Ectodermal cell (in vitro differentiated cells): Measurements from ENCODE around the gene SETD2.

Source experiments
- H3K27ac ChIP-seq: 2 replicates; pipeline ENCODE4 v1.7.0; 2013; ENCODE audit warnings: mild to moderate bottlenecking, low read depth, low read length; ENCODE audit not compliant: insufficient read depth, poor library complexity, severe bottlenecking
- H3K27me3 ChIP-seq: 2 replicates; pipeline ENCODE4 v1.7.0; 2013; ENCODE audit warnings: mild to moderate bottlenecking, low read length; ENCODE audit not compliant: insufficient read depth, control insufficient read depth, poor library complexity, severe bottlenecking
- H3K36me3 ChIP-seq: one replicate; pipeline ENCODE4 v1.7.0; 2013; ENCODE audit warnings: low read length; ENCODE audit not compliant: control insufficient read depth, insufficient read depth
- H3K4me1 ChIP-seq: one replicate; pipeline ENCODE4 v1.7.0; 2013; ENCODE audit warnings: low read length; ENCODE audit not compliant: control insufficient read depth, insufficient read depth
- H3K4me3 ChIP-seq: 2 replicates; pipeline ENCODE4 v1.7.0; 2013; ENCODE audit warnings: low read depth, low read length, control low read depth; ENCODE audit not compliant: insufficient read depth
- H3K9me3 ChIP-seq: 2 replicates; pipeline ENCODE4 v1.7.0; 2013; ENCODE audit warnings: mild to moderate bottlenecking, low read length, moderate library complexity; ENCODE audit not compliant: control insufficient read depth
- WGBS, 2 experiments: methylation state at CpG; one replicate each; pipeline ENCODE4 v1.1.7; 2013; ENCODE audit warnings: missing lambda C conversion rate in 2 of 2; 5-methylcytosine and 5-hydroxymethylcytosine counted together

Gene SETD2

GRCh38 chr3:47022641-47023071 lies 141.3 kb downstream of the SETD2 start:
- no peak overlapping the region for H3K4me3 ChIP-seq
- no peaks in the 10 kb centered on the region for H3K36me3 ChIP-seq
- WGBS, 2 experiments = 97 to 98% methylated on average over 1 of the region's 1 CpG
- peaks cover 3% of the 10 kb centered on the region for H3K4me1 ChIP-seq
- H3K27me3 ChIP-seq = no peaks in the 10 kb centered on the region
- no peaks in the 10 kb centered on the region for H3K9me3 ChIP-seq
- no peak overlapping the region for H3K27ac ChIP-seq

DNA sequence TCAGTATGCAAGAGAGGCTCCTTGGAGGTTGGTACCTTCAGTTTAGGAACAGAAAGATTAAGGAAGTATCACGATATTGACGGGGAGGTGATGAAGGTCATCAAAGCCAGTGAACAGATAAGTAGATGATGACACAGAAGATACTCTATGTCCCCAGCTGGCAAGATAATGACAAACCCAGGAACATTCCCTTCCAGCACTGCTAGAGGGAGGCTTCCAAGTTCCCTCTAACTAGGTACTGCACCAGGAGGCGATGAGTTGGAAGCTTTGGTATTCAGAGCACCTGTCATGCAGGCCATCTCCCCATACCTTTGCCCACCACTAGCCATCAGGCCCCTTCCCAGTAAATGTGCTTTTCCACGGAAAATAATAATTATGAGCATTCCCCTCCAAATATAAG lies 143.6 kb downstream of the SETD2 start:
- no peaks in the 10 kb centered on the region for H3K9me3 ChIP-seq
- peaks cover under 1% of the 10 kb centered on the region for H3K4me1 ChIP-seq
- 96 to 98% methylated on average over 3 to 4 of the region's 4 CpGs for WGBS, 2 experiments
- H3K4me3 ChIP-seq = no peak overlapping the region
- H3K27ac ChIP-seq = no peak overlapping the region
- H3K27me3 ChIP-seq = no peaks in the 10 kb centered on the region
- no peaks in the 10 kb centered on the region for H3K36me3 ChIP-seq

DNA sequence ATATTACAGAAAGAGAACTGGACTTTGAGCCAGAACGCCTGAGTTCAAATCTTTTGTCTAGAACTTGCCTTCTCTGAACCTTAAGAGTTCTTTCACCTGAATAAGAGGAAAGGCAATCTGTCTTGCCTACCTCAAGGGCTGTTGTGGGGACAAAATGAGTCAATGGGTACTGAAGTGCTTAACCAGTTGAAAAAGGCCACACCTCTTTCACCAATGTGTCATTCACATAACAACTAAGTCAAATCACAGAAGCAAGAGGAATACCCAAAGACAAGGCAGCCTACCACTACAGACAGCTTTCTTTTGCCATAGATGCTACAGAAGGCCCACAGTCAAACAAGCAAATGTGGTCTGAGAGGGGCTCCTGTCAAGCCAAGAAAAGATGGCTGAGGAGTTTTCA lies 144.7 kb downstream of the SETD2 start:
- Histone ChIP-seq H3K36me3 (no peaks in the 10 kb centered on the region), H3K4me3 (no peak overlapping the region), H3K27me3 (no peaks in the 10 kb centered on the region), H3K9me3 (no peaks in the 10 kb centered on the region), H3K4me1 (no peaks in the 10 kb centered on the region), H3K27ac (no peak overlapping the region)
- whole genome bisulfite sequencing, 2 experiments = 78 to 92% methylated on average over 1 of the region's 1 CpG

DNA sequence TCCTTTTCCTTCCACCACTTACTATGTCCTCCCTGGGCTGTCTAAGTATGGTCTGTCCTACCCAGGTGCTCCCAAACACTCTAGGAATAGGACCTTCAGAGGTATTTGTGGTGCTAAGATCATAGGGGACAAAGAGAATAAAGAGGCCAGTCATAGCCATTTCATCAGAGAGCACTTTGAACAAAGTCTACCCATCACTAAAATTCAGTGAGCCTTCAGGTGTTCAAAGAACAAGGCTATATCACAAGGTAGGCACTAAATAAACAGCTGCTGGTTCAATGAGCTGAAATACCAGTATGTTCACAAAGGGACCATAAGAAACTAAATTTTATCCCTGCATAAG lies 145.7 kb downstream of the SETD2 start:
- Histone ChIP-seq H3K9me3 (no peaks in the 10 kb centered on the region), H3K4me1 (no peaks in the 10 kb centered on the region), H3K4me3 (no peak overlapping the region), H3K27me3 (no peaks in the 10 kb centered on the region), H3K36me3 (no peaks in the 10 kb centered on the region), H3K27ac (no peak overlapping the region)

GRCh38 chr3:47017504-47018268 lies 146.2 kb downstream of the SETD2 start:
- no peak overlapping the region for H3K27ac ChIP-seq
- no peaks in the 10 kb centered on the region for H3K9me3 ChIP-seq
- H3K36me3 ChIP-seq = no peaks in the 10 kb centered on the region
- whole genome bisulfite sequencing, 2 experiments = 93 to 94% methylated on average over 6 of the region's 6 CpGs
- no peak overlapping the region for H3K4me3 ChIP-seq
- H3K27me3 ChIP-seq = no peaks in the 10 kb centered on the region
- H3K4me1 ChIP-seq = no peaks in the 10 kb centered on the region

DNA sequence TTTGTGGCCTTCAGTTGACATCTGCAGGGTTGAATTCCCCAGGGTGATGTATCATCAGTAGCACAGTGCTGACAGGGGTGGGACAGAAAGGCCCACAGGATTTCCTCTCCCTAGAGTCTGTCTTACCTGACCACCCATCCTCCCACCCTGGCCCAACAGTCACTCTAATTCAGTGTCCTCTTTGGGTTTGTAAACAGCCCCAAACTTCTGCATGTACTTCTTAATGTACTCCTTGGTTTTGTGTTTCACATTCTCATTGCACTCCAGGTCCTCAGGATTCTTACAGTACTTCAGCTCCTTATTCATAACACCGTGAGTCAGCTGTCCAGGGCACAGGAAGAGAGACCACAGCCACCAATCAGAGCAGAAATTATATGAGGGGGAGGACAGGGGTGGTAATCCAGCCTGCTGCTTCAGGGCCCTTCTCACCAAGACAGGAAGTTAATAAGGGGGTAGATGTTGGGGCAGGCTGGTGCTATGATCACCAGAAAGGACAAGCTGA lies 146.9 kb downstream of the SETD2 start:
- Histone ChIP-seq H3K27ac (no peak overlapping the region), H3K4me3 (no peak overlapping the region), H3K4me1 (no peaks in the 10 kb centered on the region), H3K27me3 (no peaks in the 10 kb centered on the region), H3K9me3 (no peaks in the 10 kb centered on the region), H3K36me3 (no peaks in the 10 kb centered on the region)
- WGBS, 2 experiments = 95 to 100% methylated on average over 1 of the region's 1 CpG

GRCh38 chr3:47016086-47016933 lies 147.6 kb downstream of the SETD2 start:
- Histone ChIP-seq H3K9me3 (no peaks in the 10 kb centered on the region), H3K27ac (no peak overlapping the region), H3K27me3 (no peaks in the 10 kb centered on the region), H3K36me3 (no peaks in the 10 kb centered on the region), H3K4me1 (no peaks in the 10 kb centered on the region), H3K4me3 (no peak overlapping the region)
- 86 to 94% methylated on average over 3 to 4 of the region's 4 CpGs for WGBS, 2 experiments

DNA sequence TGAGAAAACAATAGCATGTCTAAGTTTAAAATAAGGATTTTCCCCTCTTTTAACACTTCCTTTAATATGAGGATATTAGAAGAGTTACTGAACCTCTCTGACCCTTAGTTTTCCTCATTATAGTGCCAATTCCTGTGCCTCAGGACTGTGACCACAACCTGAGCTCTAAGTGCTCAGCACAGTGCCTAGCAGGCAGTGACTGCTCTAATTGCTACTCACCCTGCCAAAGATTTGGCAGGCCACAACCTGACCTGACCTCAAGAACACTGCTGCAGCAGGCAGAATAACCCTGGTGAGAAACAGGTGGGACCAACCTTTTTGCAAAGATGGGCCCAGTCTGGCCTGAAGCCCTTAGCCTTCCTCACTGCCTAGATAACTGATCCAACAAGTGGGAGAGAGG lies 148.8 kb downstream of the SETD2 start:
- H3K4me3 ChIP-seq = no peak overlapping the region
- no peaks in the 10 kb centered on the region for H3K27me3 ChIP-seq
- H3K27ac ChIP-seq = no peak overlapping the region
- no peaks in the 10 kb centered on the region for H3K9me3 ChIP-seq
- no peaks in the 10 kb centered on the region for H3K4me1 ChIP-seq
- no peaks in the 10 kb centered on the region for H3K36me3 ChIP-seq

- H3K27me3 ChIP-seq = no peaks in the 10 kb centered on the region
- H3K36me3 ChIP-seq = no peaks in the 10 kb centered on the region
- H3K9me3 ChIP-seq = no peaks in the 10 kb centered on the region
- H3K4me1 ChIP-seq = no peaks in the 10 kb centered on the region
- no peak overlapping the region for H3K4me3 ChIP-seq
- H3K27ac ChIP-seq = no peak overlapping the region
Observed at GRCh38 chr3:47014036-47014435, 149.9 kb downstream of the SETD2 start.

GRCh38 chr3:47013231-47013630 lies 150.7 kb downstream of the SETD2 start:
- Histone ChIP-seq H3K9me3 (no peaks in the 10 kb centered on the region), H3K36me3 (no peaks in the 10 kb centered on the region), H3K4me1 (no peaks in the 10 kb centered on the region), H3K27ac (no peak overlapping the region), H3K27me3 (no peaks in the 10 kb centered on the region), H3K4me3 (no peak overlapping the region)
- WGBS, 2 experiments = 94 to 98% methylated on average over 2 to 3 of the region's 3 CpGs
